HCT116 (cell line): ENCODE data around the gene UPK3A. TPM values are rescaled to one million over a fixed set of nuclear protein-coding genes. Genes with fewer than 3 reads are reported as not detected.

ENCODE experiments used
- ATAC-seq: fragments of 200-7000 bp; cut with Tn5 transposase; 2 replicates; pipeline ENCODE4 v1.9.1; 2020; ENCODE audit warnings: mild to moderate bottlenecking, moderate library complexity
- BruUV-seq: library from RNA; stranded (reverse); fragments of 400-500 nt; replicated peaks from 2 replicates; lab custom pipeline; 2021; lab: Mats Ljungman, UMichigan
- CTCF ChIA-PET: fragments of 300-600 bp; sonication (Branson Sonifier 250); formaldehyde crosslinking; loops from one replicate; lab custom pipeline; 2021; ENCODE audit warnings: antibody characterized with exemption; lab: Charles Lee
- POLR2A ChIA-PET: fragments of 300-600, 350-600 bp; sonication (Branson Sonifier 250); formaldehyde crosslinking; loops from one replicate; lab custom pipeline; 2021; ENCODE audit warnings: antibody characterized with exemption; lab: Charles Lee
- RAD21 ChIA-PET, 2 experiments: fragments of 300-600 bp; sonication (Branson Sonifier 250); formaldehyde crosslinking; loops; one replicate each; lab custom pipeline; 2023; ENCODE audit warnings: low total read pairs in 2 of 2; ENCODE audit not compliant: uncharacterized antibody in 2 of 2, unreplicated experiment in 2 of 2, low non-redundant PET in 1 of 2; lab: Charles Lee
- DNase-seq: peaks from one replicate; pipeline ENCODE4 v3.0.0-alpha.2; 2010; ENCODE audit warnings: low read depth, low spot score
- H2AFZ ChIP-seq: fragments of 200-600 bp; shearing (Covaris generic), sonication (generic); 2 replicates; pipeline ENCODE4 v1.6.1; 2017; ENCODE audit warnings: low read depth, mixed run types, mixed read lengths, antibody characterized with exemption, low read length; ENCODE audit not compliant: poor library complexity, severe bottlenecking
- H3K27ac ChIP-seq: 2 replicates; pipeline ENCODE4 v1.5.1; 2012; ENCODE audit warnings: low read depth, low read length
- H3K27me3 ChIP-seq: fragments of 200-600 bp; sonication (generic); 2 replicates; pipeline ENCODE4 v1.6.1; 2016; ENCODE audit warnings: mixed run types, low read length, mixed read lengths; ENCODE audit not compliant: insufficient read depth
- H3K36me3 ChIP-seq, 2 experiments: fragments of 200-500 bp in 1 of 2; fragments of 200-600 bp in 1 of 2; sonication (Bioruptor generic) in 1 of 2; sonication (generic) in 1 of 2; 2 replicates each; pipeline versions ENCODE4 v1.5.1 to v1.6.1; 2014 to 2016; ENCODE audit warnings: low read length in 2 of 2, inconsistent platforms in 1 of 2, mixed read lengths in 1 of 2, mixed run types in 1 of 2; ENCODE audit not compliant: insufficient read depth in 2 of 2, control insufficient read depth in 1 of 2
- H3K4me1 ChIP-seq, 2 experiments: fragments of 200-600 bp in 1 of 2; sonication (generic) in 1 of 2; 2 replicates each; pipeline versions ENCODE4 v1.5.1 to v1.6.1; 2012 to 2017; ENCODE audit warnings: low read length in 2 of 2, inconsistent platforms in 1 of 2, mild to moderate bottlenecking in 1 of 2, mixed read lengths in 1 of 2, mixed run types in 1 of 2, moderate library complexity in 1 of 2; ENCODE audit not compliant: insufficient read depth in 2 of 2, control insufficient read depth in 1 of 2
- H3K4me2 ChIP-seq: fragments of 200-600 bp; sonication (generic); 2 replicates; pipeline ENCODE4 v1.6.1; 2017; ENCODE audit warnings: mixed run types, low read length, mixed read lengths
- H3K4me3 ChIP-seq, 2 experiments: fragments of 200-600 bp in 1 of 2; sonication (generic) in 1 of 2; replicated peaks in 1 of 2; 2 replicates each; pipeline ENCODE4 v1.5.1; 2011 to 2016; ENCODE audit warnings: low read length in 2 of 2, control low read depth in 1 of 2, low read depth in 1 of 2, mild to moderate bottlenecking in 1 of 2, mixed read lengths in 1 of 2, mixed run types in 1 of 2
- H3K79me2 ChIP-seq: fragments of 200-600 bp; sonication (generic); 2 replicates; pipeline ENCODE4 v1.6.1; 2017; ENCODE audit warnings: mild to moderate bottlenecking, mixed run types, low read length, moderate library complexity, mixed read lengths; ENCODE audit not compliant: insufficient read depth
- H3K9ac ChIP-seq: fragments of 200-600 bp; sonication (generic); 2 replicates; pipeline ENCODE4 v1.6.1; 2016; ENCODE audit warnings: low read length, mixed read lengths
- H3K9me2 ChIP-seq: fragments of 200-600 bp; sonication (generic), shearing (Covaris generic); 2 replicates; pipeline ENCODE4 v1.6.1; 2017; ENCODE audit warnings: mixed run types, mild to moderate bottlenecking, moderate library complexity; ENCODE audit not compliant: insufficient read depth
- H3K9me3 ChIP-seq, 2 experiments: fragments of 200-500 bp in 1 of 2; fragments of 200-600 bp in 1 of 2; sonication (Bioruptor generic) in 1 of 2; sonication (generic) in 1 of 2; 2 replicates each; pipeline ENCODE4 v1.6.1; 2014 to 2017; ENCODE audit warnings: low read length in 2 of 2, mixed read lengths in 2 of 2, inconsistent platforms in 1 of 2, low read depth in 1 of 2, mild to moderate bottlenecking in 1 of 2, mixed run types in 1 of 2, moderate library complexity in 1 of 2; ENCODE audit not compliant: control insufficient read depth in 1 of 2, insufficient read depth in 1 of 2
- H4K20me1 ChIP-seq: fragments of 200-600 bp; sonication (generic), shearing (Covaris generic); 2 replicates; pipeline ENCODE4 v1.6.1; 2017; ENCODE audit warnings: mixed run types, mild to moderate bottlenecking, moderate library complexity; ENCODE audit not compliant: insufficient read depth
- CBX3 ChIP-seq: IDR thresholded peaks from 2 replicates; pipeline ENCODE4 v1.6.1; 2012; ENCODE audit warnings: low read depth
- CEBPB ChIP-seq: IDR thresholded peaks from 2 replicates; pipeline ENCODE4 v1.6.1; 2012; ENCODE audit warnings: low read depth
- CTCF ChIP-seq, 3 experiments: fragments of 200-600 bp in 1 of 3; sonication (generic) in 1 of 3; IDR thresholded peaks in 2 of 3; conservative IDR thresholded peaks in 1 of 3; 2 replicates each; pipeline ENCODE4 v1.5.1; 2012 to 2017; ENCODE audit warnings: low read depth in 2 of 3, low read length in 2 of 3, antibody characterized with exemption in 1 of 3, borderline replicate concordance in 1 of 3, control low read depth in 1 of 3, mild to moderate bottlenecking in 1 of 3, mixed read lengths in 1 of 3, mixed run types in 1 of 3, moderate library complexity in 1 of 3; ENCODE audit not compliant: insufficient read depth in 1 of 3
- EGR1 ChIP-seq: IDR thresholded peaks from 2 replicates; pipeline ENCODE4 v1.6.1; 2012; ENCODE audit warnings: low read depth
- ELF1 ChIP-seq: IDR thresholded peaks from 2 replicates; pipeline ENCODE4 v1.6.1; 2012; ENCODE audit warnings: low read depth, borderline replicate concordance
- EZH2 ChIP-seq: fragments of 200-600 bp; sonication (generic); IDR thresholded peaks from 2 replicates; pipeline ENCODE4 v1.6.1; 2017; ENCODE audit warnings: antibody characterized with exemption, mixed run types
- EZH2phosphoT487 ChIP-seq: fragments of 200-600 bp; IDR thresholded peaks from 2 replicates; pipeline ENCODE4 v1.6.1; 2018; ENCODE audit warnings: antibody characterized with exemption, borderline replicate concordance
- POLR2A ChIP-seq: IDR thresholded peaks from 2 replicates; pipeline ENCODE4 v1.7.0; 2011; ENCODE audit warnings: borderline replicate concordance; ENCODE audit not compliant: insufficient read depth, insufficient read length; ENCODE audit errors: extremely low read depth
- POLR2AphosphoS5 ChIP-seq: IDR thresholded peaks from 2 replicates; pipeline ENCODE4 v1.6.1; 2011; ENCODE audit warnings: mild to moderate bottlenecking, low read depth, low read length, moderate library complexity
- RAD21 ChIP-seq: IDR thresholded peaks from 2 replicates; pipeline ENCODE4 v1.6.1; 2012; ENCODE audit warnings: low read depth, mild to moderate bottlenecking
- SIN3A ChIP-seq: IDR thresholded peaks from 2 replicates; pipeline ENCODE4 v1.6.1; 2012; ENCODE audit warnings: low read depth
- SP1 ChIP-seq: IDR thresholded peaks from 2 replicates; pipeline ENCODE4 v1.6.1; 2012; ENCODE audit warnings: low read depth
- ZNF274 ChIP-seq: fragments of 200-500 bp; sonication (Bioruptor generic); IDR thresholded peaks from 2 replicates; pipeline ENCODE4 v1.6.1; 2014; ENCODE audit warnings: mild to moderate bottlenecking, low read depth, low read length, inconsistent platforms
- intact Hi-C: fragments of 100-400 bp; cut with micrococcal nuclease; formaldehyde crosslinking; loops from 2 replicates; pipeline ENCODE4 v1.10.0; 2022
- total RNA-seq: library from RNA; stranded (reverse); gene quantifications from one replicate; pipeline ENCODE4 v1.2.1, GENCODE V29; 2021; ENCODE audit not compliant: unreplicated experiment
- TF ChIP-seq, protein P1 (sequence below): IDR thresholded peaks from 2 replicates; pipeline ENCODE4 v1.6.1; 2011; ENCODE audit warnings: mild to moderate bottlenecking, low read length, moderate library complexity; ENCODE audit not compliant: insufficient replicate concordance; ENCODE audit errors: extremely low read depth
- TF ChIP-seq, protein P2 (sequence below): IDR thresholded peaks from 2 replicates; pipeline ENCODE4 v1.6.1; 2012
- TF ChIP-seq, protein P3 (sequence below): IDR thresholded peaks from 2 replicates; pipeline ENCODE4 v1.6.1; 2012

UPK3A gene
- total RNA-seq, 1 experiment from 2014 or later = not detected

- TF ChIP-seq CEBPB (no peak), RAD21 (no peak), SP1 (no peak), ZNF274 (no peak), POLR2AphosphoS5 (no peak), SIN3A (no peak), CTCF (IDR thresholded peaks at IDR 0.05 in 2 of 3, conservative IDR thresholded peaks at IDR 0.05 in 1 of 3; ENCODE audit: borderline replicate concordance in 1 of 3, insufficient read depth in 1 of 3, low read depth in 2 of 3, low read length in 2 of 3) (no peak), EZH2phosphoT487 (no peak), EZH2 (no peak), CBX3 (no peak), ELF1 (no peak), EGR1 (no peak), POLR2A (no peak)
- TF ChIP-seq, protein P1, sequence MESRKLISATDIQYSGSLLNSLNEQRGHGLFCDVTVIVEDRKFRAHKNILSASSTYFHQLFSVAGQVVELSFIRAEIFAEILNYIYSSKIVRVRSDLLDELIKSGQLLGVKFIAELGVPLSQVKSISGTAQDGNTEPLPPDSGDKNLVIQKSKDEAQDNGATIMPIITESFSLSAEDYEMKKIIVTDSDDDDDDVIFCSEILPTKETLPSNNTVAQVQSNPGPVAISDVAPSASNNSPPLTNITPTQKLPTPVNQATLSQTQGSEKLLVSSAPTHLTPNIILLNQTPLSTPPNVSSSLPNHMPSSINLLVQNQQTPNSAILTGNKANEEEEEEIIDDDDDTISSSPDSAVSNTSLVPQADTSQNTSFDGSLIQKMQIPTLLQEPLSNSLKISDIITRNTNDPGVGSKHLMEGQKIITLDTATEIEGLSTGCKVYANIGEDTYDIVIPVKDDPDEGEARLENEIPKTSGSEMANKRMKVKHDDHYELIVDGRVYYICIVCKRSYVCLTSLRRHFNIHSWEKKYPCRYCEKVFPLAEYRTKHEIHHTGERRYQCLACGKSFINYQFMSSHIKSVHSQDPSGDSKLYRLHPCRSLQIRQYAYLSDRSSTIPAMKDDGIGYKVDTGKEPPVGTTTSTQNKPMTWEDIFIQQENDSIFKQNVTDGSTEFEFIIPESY = no peak
- TF ChIP-seq, protein P2, sequence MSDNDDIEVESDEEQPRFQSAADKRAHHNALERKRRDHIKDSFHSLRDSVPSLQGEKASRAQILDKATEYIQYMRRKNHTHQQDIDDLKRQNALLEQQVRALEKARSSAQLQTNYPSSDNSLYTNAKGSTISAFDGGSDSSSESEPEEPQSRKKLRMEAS = no peak
- TF ChIP-seq, protein P3, sequence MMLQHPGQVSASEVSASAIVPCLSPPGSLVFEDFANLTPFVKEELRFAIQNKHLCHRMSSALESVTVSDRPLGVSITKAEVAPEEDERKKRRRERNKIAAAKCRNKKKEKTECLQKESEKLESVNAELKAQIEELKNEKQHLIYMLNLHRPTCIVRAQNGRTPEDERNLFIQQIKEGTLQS = no peak
- Histone ChIP-seq H2AFZ (no peak overlapping the region), H3K27ac (no peak overlapping the region), H4K20me1 (no peaks in the 10 kb centered on the region), H3K4me2 (no peak overlapping the region), H3K4me3 (no peak overlapping the region), H3K4me1 (no peaks in the 10 kb centered on the region), H3K79me2 (no peaks in the 10 kb centered on the region), H3K27me3 (no peaks in the 10 kb centered on the region), H3K9me3 (no peaks in the 10 kb centered on the region), H3K9me2 (no peaks in the 10 kb centered on the region), H3K36me3 (peaks cover 34 to 36% of the 10 kb centered on the region in 2 experiments; a peak in 3 of 4 replicates), H3K9ac (no peak overlapping the region)
- DNase-seq (no peak), ATAC-seq (no peak)
- BruUV-seq = no TSS peak
- ChIA-PET RAD21 (no interaction called here), CTCF (no interaction called here), POLR2A (no interaction called here)
- intact Hi-C loops = no loop called here
Observed at GRCh38 chr22:45337536-45337935, 52.8 kb downstream of the UPK3A start.
